PC-3 (cell line): ENCODE results near the gene PODXL2.

ENCODE experiments used
- CTCF ChIP-seq: fragments of 300-600 bp; sonication (generic); conservative IDR thresholded peaks from 2 replicates; pipeline ENCODE4 v1.5.1; 2017; ENCODE audit warnings: antibody characterized with exemption, low read depth, mild to moderate bottlenecking, low read length
- EZH2 ChIP-seq: fragments of 300-600 bp; sonication (generic); IDR thresholded peaks from one replicate; pipeline ENCODE4 v1.6.1; 2017; ENCODE audit warnings: antibody characterized with exemption, mild to moderate bottlenecking, low read length; ENCODE audit not compliant: unreplicated experiment
- EZH2phosphoT487 ChIP-seq: fragments of 300-600 bp; sonication (generic); IDR thresholded peaks from 2 replicates; pipeline ENCODE4 v1.6.1; 2018; ENCODE audit warnings: mild to moderate bottlenecking, antibody characterized with exemption, low read length, borderline replicate concordance

GRCh38 chr3:127622031-127622430 is 7.0 kb upstream of the PODXL2 start:
- TF ChIP-seq EZH2phosphoT487 (no peak), CTCF (no peak), EZH2 (no peak)
